GM12872 (cell line): ENCODE measurements around the gene DHX9.

Source experiments
- CTCF ChIP-seq: IDR thresholded peaks from 3 replicates; pipeline ENCODE4 v1.5.1; 2011; ENCODE audit warnings: low read depth, mild to moderate bottlenecking, low read length, moderate library complexity; ENCODE audit not compliant: insufficient read depth

Gene DHX9

GRCh38 chr1:182842265-182842664, 3.1 kb downstream of the DHX9 start:
- no peak for TF ChIP-seq CTCF

GRCh38 chr1:182845379-182845778, 6.2 kb downstream of the DHX9 start:
- no peak for TF ChIP-seq CTCF

- no peak for TF ChIP-seq CTCF
Observed at GRCh38 chr1:182845894-182846293, 6.7 kb downstream of the DHX9 start.

GRCh38 chr1:182847105-182847504, 8.0 kb downstream of the DHX9 start:
- TF ChIP-seq CTCF = no peak

GRCh38 chr1:182848736-182849135, 9.6 kb downstream of the DHX9 start:
- TF ChIP-seq CTCF = no peak

- TF ChIP-seq CTCF = no peak
Observed at GRCh38 chr1:182850319-182850718, 11.2 kb downstream of the DHX9 start.

- TF ChIP-seq CTCF = no peak
Observed at GRCh38 chr1:182851825-182852224, 12.7 kb downstream of the DHX9 start.

- no peak for TF ChIP-seq CTCF
Observed at GRCh38 chr1:182855911-182856310, 16.8 kb downstream of the DHX9 start.
